ENCODE measurements around the gene TMEM161B. TPM values are rescaled to one million over a fixed set of nuclear protein-coding genes. Genes with fewer than 3 reads are reported as not detected.
"Not testable (repeated sequence)": the region's sequence is repeated elsewhere in the genome, so short reads cannot be mapped to it uniquely, and the experiment has no call there.

Gene TMEM161B
- total RNA-seq, 1 donor from 2014 or later: 9.6 TPM

GRCh38 chr5:88250010-88250409 is 18.6 kb downstream of the TMEM161B start:
- no peak for DNase-seq (ENCODE audit: low read depth, low spot score)

GRCh38 chr5:88248743-88249540 is 19.7 kb downstream of the TMEM161B start:
- no peak for DNase-seq (ENCODE audit: low read depth, low spot score)

- DNase-seq (ENCODE audit: low read depth, low spot score): no peak
Observed at GRCh38 chr5:88248094-88248493, 20.6 kb downstream of the TMEM161B start.

GRCh38 chr5:88245893-88246244 is 22.8 kb downstream of the TMEM161B start:
- no peak for DNase-seq (ENCODE audit: low read depth, low spot score)

GRCh38 chr5:88245241-88245892 is 23.3 kb downstream of the TMEM161B start:
- no peak for DNase-seq (ENCODE audit: low read depth, low spot score)

GRCh38 chr5:88244686-88245085 is 24.0 kb downstream of the TMEM161B start:
- no peak for DNase-seq (ENCODE audit: low read depth, low spot score)

- not testable (repeated sequence) for DNase-seq (ENCODE audit: low read depth, low spot score)
Observed at GRCh38 chr5:88243493-88243892, 25.2 kb downstream of the TMEM161B start.

GRCh38 chr5:88238732-88239131 is 29.9 kb downstream of the TMEM161B start:
- DNase-seq (ENCODE audit: low read depth, low spot score): no peak

- DNase-seq (ENCODE audit: low read depth, low spot score): no peak
Observed at GRCh38 chr5:88236866-88237642, 31.6 kb downstream of the TMEM161B start.

GRCh38 chr5:88235828-88236227 is 32.8 kb downstream of the TMEM161B start:
- no peak for DNase-seq (ENCODE audit: low read depth, low spot score)

GRCh38 chr5:88235346-88235745 is 33.3 kb downstream of the TMEM161B start:
- no peak for DNase-seq (ENCODE audit: low read depth, low spot score)

- no peak for DNase-seq (ENCODE audit: low read depth, low spot score)
Observed at GRCh38 chr5:88230546-88231066, 38.0 kb downstream of the TMEM161B start.

GRCh38 chr5:88226881-88227450 is 41.7 kb downstream of the TMEM161B start:
- no peak for DNase-seq (ENCODE audit: low read depth, low spot score)

GRCh38 chr5:88214655-88215054 is 54.0 kb downstream of the TMEM161B start:
- DNase-seq (ENCODE audit: low read depth, low spot score): no peak

GRCh38 chr5:88207575-88207974 is 61.1 kb downstream of the TMEM161B start:
- DNase-seq (ENCODE audit: low read depth, low spot score): no peak

- DNase-seq (ENCODE audit: low read depth, low spot score): no peak
Observed at GRCh38 chr5:88203981-88204750, 64.5 kb downstream of the TMEM161B start.

GRCh38 chr5:88195636-88196035 is 73.0 kb downstream of the TMEM161B start:
- DNase-seq (ENCODE audit: low read depth, low spot score): no peak

GRCh38 chr5:88193896-88194295 is 74.7 kb downstream of the TMEM161B start:
- no peak for DNase-seq (ENCODE audit: low read depth, low spot score)

- no peak for DNase-seq (ENCODE audit: low read depth, low spot score)
Observed at GRCh38 chr5:88190106-88190834, 78.4 kb downstream of the TMEM161B start.

GRCh38 chr5:88189484-88189883 is 79.2 kb downstream of the TMEM161B start:
- DNase-seq (ENCODE audit: low read depth, low spot score): not testable (repeated sequence)

Measured in pulmonary artery endothelial cell (primary cell).